Osteocyte (in vitro differentiated cells): Measurements from ENCODE around the gene NRARP. TPM values are rescaled to one million over a fixed set of nuclear protein-coding genes. Genes with fewer than 3 reads are reported as not detected.

ENCODE experiments used
- DNase-seq: peaks from one replicate; pipeline ENCODE4 v3.0.0; 2021; ENCODE audit warnings: mixed read lengths; ENCODE audit not compliant: unreplicated experiment; ENCODE audit errors: extremely low spot score
- H3K27ac Mint-ChIP-seq: one replicate; pipeline ENCODE4 v1.8.0; 2021; ENCODE audit warnings: mild to moderate bottlenecking, mixed read lengths; ENCODE audit not compliant: unreplicated experiment
- H3K27me3 Mint-ChIP-seq: one replicate; pipeline ENCODE4 v1.8.0; 2021; ENCODE audit warnings: mixed read lengths; ENCODE audit not compliant: unreplicated experiment
- H3K36me3 Mint-ChIP-seq: one replicate; pipeline ENCODE4 v1.8.0; 2021; ENCODE audit warnings: mixed read lengths; ENCODE audit not compliant: unreplicated experiment
- H3K4me1 Mint-ChIP-seq: one replicate; pipeline ENCODE4 v1.8.0; 2021; ENCODE audit warnings: mixed read lengths; ENCODE audit not compliant: unreplicated experiment
- H3K4me3 Mint-ChIP-seq: one replicate; pipeline ENCODE4 v1.8.0; 2021; ENCODE audit warnings: mild to moderate bottlenecking, moderate library complexity, mixed read lengths; ENCODE audit not compliant: unreplicated experiment
- H3K9me3 Mint-ChIP-seq: one replicate; pipeline ENCODE4 v1.8.0; 2021; ENCODE audit warnings: mixed read lengths; ENCODE audit not compliant: unreplicated experiment
- total RNA-seq: library from RNA; stranded (reverse); gene quantifications from 2 replicates; pipeline ENCODE4 v1.2.1, GENCODE V29; 2021
- TF ChIP-seq, protein P1 (sequence below): fragments of 200-600 bp; sonication (generic); IDR thresholded peaks from 2 replicates; pipeline ENCODE4 v1.5.0; 2021; ENCODE audit warnings: antibody characterized with exemption, mild to moderate bottlenecking, moderate library complexity

The NRARP gene
- total RNA-seq, 1 donor from 2014 or later: 2.1 TPM

DNA sequence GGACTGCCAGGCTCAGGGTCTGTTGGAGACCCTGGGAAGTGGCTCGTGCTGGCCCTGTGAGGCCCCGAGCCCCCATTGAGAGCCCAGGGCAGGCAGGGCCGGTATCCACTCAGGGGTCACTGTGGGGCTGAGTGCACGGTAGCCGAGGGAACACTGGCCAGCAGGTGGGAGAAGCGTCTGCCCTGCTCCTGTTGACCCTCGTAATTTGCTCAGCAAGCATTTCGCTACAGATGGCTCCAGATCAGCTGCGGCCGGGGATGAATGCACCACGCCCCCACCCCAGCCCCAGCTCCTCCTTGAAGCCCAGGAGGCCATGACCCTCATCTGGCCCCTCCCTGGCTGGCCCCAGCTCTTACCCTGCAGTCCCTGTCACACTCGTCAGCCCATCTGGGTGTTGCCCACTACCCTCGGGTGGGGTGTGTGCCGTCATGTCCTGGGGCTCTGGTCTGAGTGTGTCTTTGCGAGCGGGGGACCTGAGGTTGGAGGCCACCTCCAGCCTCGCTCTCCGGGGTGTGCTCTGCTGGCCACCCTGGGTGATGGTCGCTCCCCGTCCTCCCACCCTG is 6.1 kb upstream of the NRARP start:
- no peaks in the 10 kb centered on the region for H3K27me3 Mint-ChIP-seq
- TF ChIP-seq, protein P1, sequence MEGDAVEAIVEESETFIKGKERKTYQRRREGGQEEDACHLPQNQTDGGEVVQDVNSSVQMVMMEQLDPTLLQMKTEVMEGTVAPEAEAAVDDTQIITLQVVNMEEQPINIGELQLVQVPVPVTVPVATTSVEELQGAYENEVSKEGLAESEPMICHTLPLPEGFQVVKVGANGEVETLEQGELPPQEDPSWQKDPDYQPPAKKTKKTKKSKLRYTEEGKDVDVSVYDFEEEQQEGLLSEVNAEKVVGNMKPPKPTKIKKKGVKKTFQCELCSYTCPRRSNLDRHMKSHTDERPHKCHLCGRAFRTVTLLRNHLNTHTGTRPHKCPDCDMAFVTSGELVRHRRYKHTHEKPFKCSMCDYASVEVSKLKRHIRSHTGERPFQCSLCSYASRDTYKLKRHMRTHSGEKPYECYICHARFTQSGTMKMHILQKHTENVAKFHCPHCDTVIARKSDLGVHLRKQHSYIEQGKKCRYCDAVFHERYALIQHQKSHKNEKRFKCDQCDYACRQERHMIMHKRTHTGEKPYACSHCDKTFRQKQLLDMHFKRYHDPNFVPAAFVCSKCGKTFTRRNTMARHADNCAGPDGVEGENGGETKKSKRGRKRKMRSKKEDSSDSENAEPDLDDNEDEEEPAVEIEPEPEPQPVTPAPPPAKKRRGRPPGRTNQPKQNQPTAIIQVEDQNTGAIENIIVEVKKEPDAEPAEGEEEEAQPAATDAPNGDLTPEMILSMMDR: no peak
- no peak overlapping the region for H3K4me3 Mint-ChIP-seq
- DNase-seq: no peak
- no peaks in the 10 kb centered on the region for H3K9me3 Mint-ChIP-seq
- H3K27ac Mint-ChIP-seq: no peak overlapping the region
- H3K4me1 Mint-ChIP-seq: peaks cover 7% of the 10 kb centered on the region
- no peaks in the 10 kb centered on the region for H3K36me3 Mint-ChIP-seq

DNA sequence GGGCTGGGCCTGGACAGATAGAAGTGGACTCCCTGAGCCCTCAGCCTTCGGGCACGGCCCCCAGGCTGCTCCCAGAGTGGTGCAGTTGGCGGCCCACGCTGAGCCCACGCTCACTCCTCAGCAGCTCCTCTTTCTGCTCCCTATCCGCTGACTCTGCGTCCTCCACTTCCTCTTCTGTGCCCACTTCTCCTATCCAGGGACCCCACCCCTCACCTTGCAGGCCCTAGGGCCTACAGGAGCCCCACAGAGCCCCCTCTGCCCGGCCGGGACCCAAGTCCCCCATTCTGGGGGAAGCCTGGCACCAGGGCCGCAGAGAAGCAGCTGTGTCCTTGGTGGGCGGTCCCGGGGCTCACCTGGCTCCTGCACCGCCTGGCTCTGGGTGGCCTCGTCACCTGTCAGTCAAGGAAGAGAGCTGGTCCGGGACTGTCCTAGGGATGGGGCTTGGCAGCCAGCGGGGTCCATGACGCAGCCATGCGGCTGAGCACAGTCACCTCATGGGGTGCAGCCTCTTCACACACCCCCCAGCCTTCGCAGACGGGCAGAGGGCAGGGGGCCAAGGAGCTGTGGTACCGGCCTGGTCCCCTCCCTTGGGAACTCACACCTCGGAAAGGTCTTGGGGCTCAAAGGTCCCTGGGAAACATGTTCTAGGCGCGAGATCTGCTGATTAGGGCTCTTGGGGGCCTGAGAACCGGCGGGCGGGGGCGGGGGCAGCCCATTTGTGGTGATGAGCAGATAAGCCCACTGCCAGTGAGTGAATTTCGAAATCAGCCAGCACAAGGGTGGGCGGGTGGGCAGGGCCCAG is 5.4 kb upstream of the NRARP start:
- H3K4me3 Mint-ChIP-seq: no peak overlapping the region
- TF ChIP-seq, protein P1: no peak
- DNase-seq: no peak
- peaks cover 7% of the 10 kb centered on the region for H3K4me1 Mint-ChIP-seq
- no peak overlapping the region for H3K27ac Mint-ChIP-seq
- H3K36me3 Mint-ChIP-seq: no peaks in the 10 kb centered on the region
- no peaks in the 10 kb centered on the region for H3K9me3 Mint-ChIP-seq
- no peaks in the 10 kb centered on the region for H3K27me3 Mint-ChIP-seq

DNA sequence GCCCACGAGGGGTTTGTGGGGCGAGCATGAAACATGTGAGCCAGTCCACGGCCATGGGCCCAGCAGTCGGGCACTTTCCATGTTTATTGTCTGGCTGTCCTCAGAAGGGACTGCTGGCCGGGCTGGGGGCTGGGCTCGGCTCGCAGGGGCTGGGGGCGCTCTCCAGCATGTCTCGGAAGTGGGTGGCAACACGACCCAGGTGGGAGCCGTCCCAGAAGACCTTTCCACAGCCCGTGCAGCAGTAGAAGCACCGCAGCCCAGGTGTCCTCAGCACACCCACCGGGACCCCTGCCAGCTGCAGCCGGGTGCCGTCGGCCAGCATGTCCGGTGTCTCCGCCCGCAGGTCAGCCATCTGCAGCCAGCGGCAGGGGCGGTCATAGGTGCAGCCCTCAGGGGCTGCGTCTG is 4.8 kb upstream of the NRARP start:
- TF ChIP-seq, protein P1: no peak
- H3K4me1 Mint-ChIP-seq: peaks cover 7% of the 10 kb centered on the region
- H3K9me3 Mint-ChIP-seq: no peaks in the 10 kb centered on the region
- DNase-seq: no peak
- H3K36me3 Mint-ChIP-seq: no peaks in the 10 kb centered on the region
- no peaks in the 10 kb centered on the region for H3K27me3 Mint-ChIP-seq
- no peak overlapping the region for H3K4me3 Mint-ChIP-seq
- no peak overlapping the region for H3K27ac Mint-ChIP-seq

DNA sequence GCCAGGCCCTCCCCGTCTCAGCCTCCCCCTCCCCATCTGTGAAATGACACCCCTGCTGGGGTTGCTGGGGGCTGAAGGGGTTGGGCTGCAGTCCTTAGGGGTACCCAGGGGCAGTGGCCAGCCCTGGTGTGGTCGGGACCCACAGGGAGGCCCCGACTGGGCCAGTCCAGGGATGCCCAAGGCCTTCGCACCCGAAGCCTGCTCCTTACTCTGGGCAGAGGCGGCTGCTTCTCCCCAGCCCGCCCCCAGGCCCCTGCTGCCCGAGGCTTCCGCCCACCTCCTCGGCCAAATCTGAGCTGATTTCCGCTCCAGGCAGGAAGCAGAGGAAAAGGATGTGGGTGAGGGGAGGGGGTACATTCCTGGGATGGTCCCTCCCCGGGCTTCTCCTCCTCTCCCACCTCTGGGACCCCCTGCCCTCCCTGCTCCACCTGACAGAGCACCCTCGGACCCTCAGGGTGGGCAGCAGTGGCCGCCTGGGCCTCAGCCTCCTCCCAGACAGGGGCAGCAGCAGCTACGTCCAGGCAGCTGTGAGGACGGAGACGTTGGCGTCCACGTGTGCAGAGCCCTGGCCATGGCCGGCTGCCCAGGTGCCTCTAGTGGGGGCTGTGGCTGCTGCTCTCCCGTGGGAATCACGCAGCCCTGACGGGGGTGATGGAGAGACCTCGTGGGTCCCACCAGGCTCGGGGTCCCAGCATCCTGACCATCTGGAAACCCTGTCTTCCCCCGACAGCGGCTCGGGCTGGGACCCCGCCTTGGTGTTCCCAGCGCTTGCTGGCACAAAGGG is 4.2 kb upstream of the NRARP start:
- no peaks in the 10 kb centered on the region for H3K36me3 Mint-ChIP-seq
- no peak overlapping the region for H3K27ac Mint-ChIP-seq
- H3K27me3 Mint-ChIP-seq: no peaks in the 10 kb centered on the region
- H3K4me3 Mint-ChIP-seq: no peak overlapping the region
- DNase-seq: no peak
- H3K9me3 Mint-ChIP-seq: no peaks in the 10 kb centered on the region
- H3K4me1 Mint-ChIP-seq: peaks cover 9% of the 10 kb centered on the region
- TF ChIP-seq, protein P1: no peak

DNA sequence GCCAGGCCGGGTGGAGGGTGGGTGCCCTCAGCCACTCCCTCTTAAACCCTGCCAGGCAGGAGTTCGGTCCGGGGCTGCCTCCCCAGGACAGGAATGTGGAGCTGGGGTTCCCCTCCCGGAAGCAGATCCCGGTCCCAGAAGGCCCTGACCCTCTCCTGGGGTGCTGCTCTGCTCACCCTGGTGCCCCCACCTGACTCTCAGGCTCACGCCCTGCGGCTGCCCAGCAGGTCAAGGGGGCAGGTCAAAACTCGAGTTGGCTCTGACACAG is 3.7 kb upstream of the NRARP start:
- no peaks in the 10 kb centered on the region for H3K9me3 Mint-ChIP-seq
- no peak overlapping the region for H3K27ac Mint-ChIP-seq
- DNase-seq: no peak
- H3K27me3 Mint-ChIP-seq: peaks cover under 1% of the 10 kb centered on the region
- H3K4me3 Mint-ChIP-seq: no peak overlapping the region
- H3K36me3 Mint-ChIP-seq: no peaks in the 10 kb centered on the region
- TF ChIP-seq, protein P1: no peak
- H3K4me1 Mint-ChIP-seq: peaks cover 11% of the 10 kb centered on the region
